CD14-positive monocyte (primary cell): ENCODE measurements around the gene CSE1L. TPM values are rescaled to one million over a fixed set of nuclear protein-coding genes. Genes with fewer than 3 reads are reported as not detected.

Experiments
- DNase-seq, 3 donors: peaks; one replicate each; pipeline ENCODE4 v3.0.0-alpha.2; 2011 to 2022
- H2AFZ ChIP-seq: 2 replicates; pipeline ENCODE4 v1.6.0; 2012; ENCODE audit warnings: mild to moderate bottlenecking, low read depth, low read length, inconsistent platforms; ENCODE audit not compliant: insufficient read depth, poor library complexity, severe bottlenecking
- H3K27ac ChIP-seq, 2 donors: 1 replicate in 1 of 2; 2 replicates in 1 of 2; pipeline ENCODE4 v1.5.1; 2012 to 2013; ENCODE audit warnings: low read length in 2 of 2, control low read depth in 1 of 2, inconsistent platforms in 1 of 2, low read depth in 1 of 2, mild to moderate bottlenecking in 1 of 2
- H3K27me3 ChIP-seq, 2 donors: one replicate each; pipeline versions ENCODE4 v1.6.0 to v1.6.1; 2011 to 2013; ENCODE audit warnings: low read length in 2 of 2; ENCODE audit not compliant: control insufficient read depth in 2 of 2, insufficient read depth in 2 of 2
- H3K36me3 ChIP-seq, 2 donors: replicated peaks in 1 of 2; 1 replicate in 1 of 2; 2 replicates in 1 of 2; pipeline versions ENCODE4 v1.5.1 to v1.6.1; 2012 to 2013; ENCODE audit warnings: low read length in 2 of 2, control low read depth in 1 of 2, inconsistent platforms in 1 of 2, mild to moderate bottlenecking in 1 of 2; ENCODE audit not compliant: insufficient read depth in 2 of 2, control insufficient read depth in 1 of 2
- H3K4me1 ChIP-seq, 2 donors: 1 replicate in 1 of 2; 2 replicates in 1 of 2; pipeline versions ENCODE4 v1.5.1 to v1.6.1; 2012 to 2013; ENCODE audit warnings: low read length in 2 of 2, control low read depth in 1 of 2, inconsistent platforms in 1 of 2, mild to moderate bottlenecking in 1 of 2, moderate library complexity in 1 of 2; ENCODE audit not compliant: insufficient read depth in 2 of 2, control insufficient read depth in 1 of 2
- H3K4me2 ChIP-seq: replicated peaks from 2 replicates; pipeline ENCODE3; 2012; ENCODE audit warnings: low read length, moderate library complexity, mild to moderate bottlenecking; ENCODE audit not compliant: poor library complexity, severe bottlenecking; ENCODE audit errors: extremely low read depth
- H3K4me3 ChIP-seq, 3 experiments: fragments of 200-600 bp in 1 of 3; sonication (generic) in 1 of 3; replicated peaks in 1 of 3; 1 replicate in 2 of 3; 2 replicates in 1 of 3; pipeline ENCODE4 v1.5.1; 2011 to 2013; ENCODE audit warnings: low read length in 3 of 3, mild to moderate bottlenecking in 3 of 3, control low read depth in 2 of 3, low read depth in 2 of 3, inconsistent platforms in 1 of 3, moderate library complexity in 1 of 3
- H3K79me2 ChIP-seq: 2 replicates; pipeline ENCODE4 v1.6.0; 2012; ENCODE audit warnings: mild to moderate bottlenecking, control low read depth, inconsistent platforms, low read length, moderate library complexity; ENCODE audit not compliant: insufficient read depth
- H3K9ac ChIP-seq: 2 replicates; pipeline ENCODE4 v1.6.0; 2017; ENCODE audit warnings: low read length, mild to moderate bottlenecking; ENCODE audit not compliant: insufficient read depth, poor library complexity, severe bottlenecking
- H3K9me3 ChIP-seq, 2 donors: replicated peaks in 1 of 2; 1 replicate in 1 of 2; 2 replicates in 1 of 2; pipeline versions ENCODE4 v1.5.1 to v1.6.1; 2012 to 2013; ENCODE audit warnings: low read length in 2 of 2, control low read depth in 1 of 2; ENCODE audit not compliant: control insufficient read depth in 1 of 2, insufficient read depth in 1 of 2
- H4K20me1 ChIP-seq: 2 replicates; pipeline ENCODE4 v1.6.0; 2012; ENCODE audit warnings: mild to moderate bottlenecking, low read length, control low read depth, moderate library complexity; ENCODE audit not compliant: insufficient read depth
- H3K27ac Mint-ChIP-seq, 7 donors: one replicate each; pipeline ENCODE4 v1.8.0; 2020; ENCODE audit warnings: mild to moderate bottlenecking in 7 of 7, mixed read lengths in 7 of 7, moderate library complexity in 6 of 7, inconsistent platforms in 2 of 7
- H3K27me3 Mint-ChIP-seq, 3 donors: one replicate each; pipeline ENCODE4 v1.8.0; 2021 to 2022; ENCODE audit warnings: low read depth in 3 of 3, mild to moderate bottlenecking in 3 of 3, mixed read lengths in 3 of 3, moderate library complexity in 3 of 3, inconsistent platforms in 1 of 3
- H3K36me3 Mint-ChIP-seq, 2 donors: one replicate each; pipeline ENCODE4 v1.8.0; 2020; ENCODE audit warnings: mixed read lengths in 2 of 2, inconsistent platforms in 1 of 2, mild to moderate bottlenecking in 1 of 2
- H3K4me1 Mint-ChIP-seq: one replicate; pipeline ENCODE4 v1.8.0; 2020; ENCODE audit warnings: mild to moderate bottlenecking, mixed read lengths
- H3K4me3 Mint-ChIP-seq, 2 donors: one replicate each; pipeline ENCODE4 v1.8.0; 2020; ENCODE audit warnings: mild to moderate bottlenecking in 2 of 2, mixed read lengths in 2 of 2, moderate library complexity in 1 of 2
- H3K9me3 Mint-ChIP-seq, 7 donors: one replicate each; pipeline ENCODE4 v1.8.0; 2020 to 2022; ENCODE audit warnings: mixed read lengths in 7 of 7, mild to moderate bottlenecking in 6 of 7, moderate library complexity in 6 of 7, inconsistent platforms in 2 of 7
- WGBS: methylation state at CpG from one replicate; pipeline ENCODE4 v1.1.5; 2013; ENCODE audit warnings: missing lambda C conversion rate; ENCODE audit not compliant: insufficient coverage; 5-methylcytosine and 5-hydroxymethylcytosine counted together
- intact Hi-C, 2 donors: fragments of 100-400 bp; cut with micrococcal nuclease; formaldehyde crosslinking; loops; one replicate each; pipeline versions ENCODE4 v1.15.0 to v1.15.1; 2023
- polyA plus RNA-seq, 3 donors: library from polyadenylated mRNA; depleted of rRNA in 1 of 3; unstranded in 2 of 3; stranded (reverse) in 1 of 3; fragments of 300-500 nt in 2 of 3; fragments of >200 nt in 1 of 3; fragmentation: Illumina TruSeq in 2 of 3; gene quantifications; 1 replicate in 2 of 3; 2 replicates in 1 of 3; pipeline ENCODE4 v1.2.3, GENCODE V29; 2012 to 2021
- TF ChIP-seq, protein P1 (sequence below): fragments of 200-600 bp; IDR thresholded peaks from one replicate; pipeline ENCODE4 v1.8.0; 2022; ENCODE audit warnings: antibody characterized with exemption, mild to moderate bottlenecking

The CSE1L gene
- polyA plus RNA-seq, 3 donors, result 8.5 to 22.0 (median 19.4) TPM

DNA sequence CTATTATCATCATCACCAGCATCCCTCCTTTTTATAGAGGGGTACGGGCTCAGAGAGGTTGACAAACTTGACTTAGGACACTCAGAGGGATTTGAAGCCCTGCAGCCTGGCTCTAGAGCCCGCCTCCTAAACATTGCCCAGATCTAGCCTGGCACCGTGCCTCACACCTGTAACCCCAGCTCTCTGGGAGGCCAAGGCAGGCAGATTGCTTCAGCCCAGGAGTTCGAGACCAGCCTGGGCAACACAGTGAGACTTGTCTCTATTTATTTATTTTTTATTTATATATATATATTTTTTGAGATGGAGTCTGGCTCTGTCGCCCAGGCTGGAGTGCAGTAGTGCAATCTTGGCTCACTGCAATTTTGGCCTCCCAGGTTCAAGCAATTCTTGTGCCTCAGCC lies 6.3 kb upstream of the CSE1L start:
- Histone ChIP-seq H3K4me3 (no peak overlapping the region), H3K9me3 (no peaks in the 10 kb centered on the region), H3K4me2 (no peak overlapping the region), H3K27me3 (no peaks in the 10 kb centered on the region), H3K36me3 (peaks cover 5 to 15% of the 10 kb centered on the region in 2 donors), H3K27ac (no peak overlapping the region), H3K9ac (no peak overlapping the region), H3K4me1 (peaks cover 31 to 36% of the 10 kb centered on the region in 2 donors), H4K20me1 (no peaks in the 10 kb centered on the region), H2AFZ (no peak overlapping the region), H3K79me2 (peaks cover 4% of the 10 kb centered on the region)
- whole genome bisulfite sequencing, result 100% methylated on average over 3 of the region's 5 CpGs
- Mint-ChIP-seq H3K4me1 (peaks cover 30% of the 10 kb centered on the region), H3K4me3 (no peak overlapping the region), H3K36me3 (peaks cover 14 to 17% of the 10 kb centered on the region in 2 donors), H3K9me3 (no peaks in the 10 kb centered on the region), H3K27me3 (peaks cover 0 to 7% (median 1%) of the 10 kb centered on the region in 3 donors), H3K27ac (no peak overlapping the region)
- intact Hi-C loops, result no loop called here
- TF ChIP-seq, protein P1, sequence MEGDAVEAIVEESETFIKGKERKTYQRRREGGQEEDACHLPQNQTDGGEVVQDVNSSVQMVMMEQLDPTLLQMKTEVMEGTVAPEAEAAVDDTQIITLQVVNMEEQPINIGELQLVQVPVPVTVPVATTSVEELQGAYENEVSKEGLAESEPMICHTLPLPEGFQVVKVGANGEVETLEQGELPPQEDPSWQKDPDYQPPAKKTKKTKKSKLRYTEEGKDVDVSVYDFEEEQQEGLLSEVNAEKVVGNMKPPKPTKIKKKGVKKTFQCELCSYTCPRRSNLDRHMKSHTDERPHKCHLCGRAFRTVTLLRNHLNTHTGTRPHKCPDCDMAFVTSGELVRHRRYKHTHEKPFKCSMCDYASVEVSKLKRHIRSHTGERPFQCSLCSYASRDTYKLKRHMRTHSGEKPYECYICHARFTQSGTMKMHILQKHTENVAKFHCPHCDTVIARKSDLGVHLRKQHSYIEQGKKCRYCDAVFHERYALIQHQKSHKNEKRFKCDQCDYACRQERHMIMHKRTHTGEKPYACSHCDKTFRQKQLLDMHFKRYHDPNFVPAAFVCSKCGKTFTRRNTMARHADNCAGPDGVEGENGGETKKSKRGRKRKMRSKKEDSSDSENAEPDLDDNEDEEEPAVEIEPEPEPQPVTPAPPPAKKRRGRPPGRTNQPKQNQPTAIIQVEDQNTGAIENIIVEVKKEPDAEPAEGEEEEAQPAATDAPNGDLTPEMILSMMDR, result no peak
- DNase-seq, result no peak

DNA sequence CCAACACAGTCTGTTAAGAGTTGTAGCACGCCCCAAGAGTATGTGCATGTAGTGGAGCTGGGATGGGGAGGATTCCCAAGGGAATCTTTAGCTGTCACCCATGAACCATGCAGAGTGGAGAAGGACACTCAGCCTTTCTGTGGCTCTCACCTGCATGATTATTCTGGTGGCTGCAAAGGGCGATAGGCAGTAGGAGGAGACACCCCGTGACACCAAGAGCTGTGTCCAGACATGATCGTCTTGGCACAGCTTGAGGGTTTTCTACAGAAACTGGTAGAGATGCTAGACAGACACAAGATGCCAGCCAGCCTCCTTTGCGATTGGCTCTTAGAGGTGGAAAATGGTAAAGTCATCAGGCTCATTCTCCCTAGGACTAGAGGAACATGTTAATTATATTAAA lies 3.1 kb upstream of the CSE1L start:
- Mint-ChIP-seq H3K36me3 (peaks cover 3 to 6% of the 10 kb centered on the region in 2 donors), H3K9me3 (no peaks in the 10 kb centered on the region), H3K27me3 (peaks cover 0 to 7% (median 1%) of the 10 kb centered on the region in 3 donors), H3K27ac (no peak overlapping the region), H3K4me1 (peaks cover 34% of the 10 kb centered on the region), H3K4me3 (no peak overlapping the region)
- WGBS, result 96% methylated on average over 4 of the region's 5 CpGs
- no peaks in the 10 kb centered on the region for H3K27me3 ChIP-seq
- H3K36me3 ChIP-seq, result no peaks in the 10 kb centered on the region
- peaks cover 11% of the 10 kb centered on the region for H4K20me1 ChIP-seq
- no peak overlapping the region for H3K4me2 ChIP-seq
- peaks cover 42 to 48% of the 10 kb centered on the region in 2 donors for H3K4me1 ChIP-seq
- no peak overlapping the region for H2AFZ ChIP-seq
- no peaks in the 10 kb centered on the region for H3K9me3 ChIP-seq
- H3K79me2 ChIP-seq, result peaks cover 23% of the 10 kb centered on the region
- H3K27ac ChIP-seq, result no peak overlapping the region
- no peak for DNase-seq
- TF ChIP-seq, protein P1, result no peak
- no peak overlapping the region for H3K4me3 ChIP-seq
- intact Hi-C loops, result no loop called here
- H3K9ac ChIP-seq, result no peak overlapping the region
